Hematopoietic multipotent progenitor cell (in vitro differentiated cells): Measurements from ENCODE around the gene CACNA1I. TPM values are rescaled to one million over a fixed set of nuclear protein-coding genes. Genes with fewer than 3 reads are reported as not detected.

ENCODE experiments used
- DNase-seq, 3 donors: peaks; one replicate each; pipeline ENCODE4 v3.0.0-alpha.2; 2011 to 2015; ENCODE audit warnings: low read depth in 2 of 3, low spot score in 2 of 3
- total RNA-seq: library from RNA; depleted of rRNA; stranded (reverse); fragments of >200 nt; gene quantifications from one replicate; pipeline ENCODE4 v1.2.3, GENCODE V29; 2012

CACNA1I gene
- total RNA-seq, 1 donor, result under 0.01 TPM

GRCh38 chr22:39567135-39567946, 3.2 kb upstream of the CACNA1I start:
- DNase-seq, result no peak

GRCh38 chr22:39568278-39568981, 2.1 kb upstream of the CACNA1I start:
- no peak for DNase-seq

- DNase-seq, result no peak
Observed at GRCh38 chr22:39569066-39569465, 1.5 kb upstream of the CACNA1I start.

- DNase-seq, result no peak
Observed at GRCh38 chr22:39570226-39570625, 327 bp upstream of the CACNA1I start.

- no peak for DNase-seq
Observed at GRCh38 chr22:39571538-39571937, 985 bp downstream of the CACNA1I start.

- DNase-seq, result no peak
Observed at GRCh38 chr22:39574779-39575551, 4.4 kb downstream of the CACNA1I start.

- no peak for DNase-seq
Observed at GRCh38 chr22:39575552-39575825, 4.9 kb downstream of the CACNA1I start.

- no peak for DNase-seq
Observed at GRCh38 chr22:39576027-39576426, 5.5 kb downstream of the CACNA1I start.

- no peak for DNase-seq
Observed at GRCh38 chr22:39577366-39577765, 6.8 kb downstream of the CACNA1I start.

GRCh38 chr22:39577900-39578299, 7.3 kb downstream of the CACNA1I start:
- no peak for DNase-seq

GRCh38 chr22:39580006-39580441, 9.5 kb downstream of the CACNA1I start:
- DNase-seq, result no peak

GRCh38 chr22:39580795-39581194, 10.2 kb downstream of the CACNA1I start:
- no peak for DNase-seq

GRCh38 chr22:39581303-39581702, 10.8 kb downstream of the CACNA1I start:
- no peak for DNase-seq

GRCh38 chr22:39583066-39583667, 12.6 kb downstream of the CACNA1I start:
- no peak for DNase-seq

GRCh38 chr22:39589875-39590274, 19.3 kb downstream of the CACNA1I start:
- no peak for DNase-seq

- DNase-seq, result no peak
Observed at GRCh38 chr22:39592081-39593065, 21.8 kb downstream of the CACNA1I start.

- peak in 1 of 3 donors; percentile 10 for DNase-seq
Observed at GRCh38 chr22:39593066-39593930, 22.7 kb downstream of the CACNA1I start.

GRCh38 chr22:39593931-39594285, 23.4 kb downstream of the CACNA1I start:
- DNase-seq, result no peak

- no peak for DNase-seq
Observed at GRCh38 chr22:39594411-39594810, 23.9 kb downstream of the CACNA1I start.
